DND-41 (cell line): ENCODE results near the gene PABPC1L.

Experiments
- EZH2 ChIP-seq: IDR thresholded peaks from 3 replicates; pipeline ENCODE4 v1.6.1; 2012; ENCODE audit warnings: borderline replicate concordance, low read depth, mild to moderate bottlenecking, moderate library complexity, low read length, inconsistent platforms; ENCODE audit not compliant: severe bottlenecking
- TF ChIP-seq, protein P1 (sequence below): IDR thresholded peaks from 2 replicates; pipeline ENCODE4 v1.5.1; 2012; ENCODE audit warnings: borderline replicate concordance, low read length, moderate library complexity, mild to moderate bottlenecking; ENCODE audit not compliant: poor library complexity, severe bottlenecking; ENCODE audit errors: extremely low read depth

DNA sequence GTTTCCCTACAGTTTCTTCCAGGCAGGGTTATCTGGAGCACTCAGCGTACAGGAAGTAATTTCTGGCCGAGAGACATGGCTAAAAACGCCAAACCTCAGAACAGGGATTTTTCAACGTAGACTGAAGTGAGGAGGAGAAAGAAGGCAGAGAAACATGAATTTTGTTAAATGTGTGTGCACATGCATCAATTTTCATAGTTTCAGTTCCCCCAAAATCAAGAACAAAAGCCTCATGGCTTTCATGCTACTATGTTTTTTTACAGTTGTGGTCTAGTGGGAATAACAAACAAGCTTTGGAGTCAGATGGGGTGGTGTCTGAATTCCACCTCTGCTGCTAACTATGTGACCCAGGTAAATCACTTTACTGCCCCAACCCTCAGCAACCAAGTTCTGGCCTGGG lies 45.4 kb downstream of the PABPC1L start:
- TF ChIP-seq, protein P1, sequence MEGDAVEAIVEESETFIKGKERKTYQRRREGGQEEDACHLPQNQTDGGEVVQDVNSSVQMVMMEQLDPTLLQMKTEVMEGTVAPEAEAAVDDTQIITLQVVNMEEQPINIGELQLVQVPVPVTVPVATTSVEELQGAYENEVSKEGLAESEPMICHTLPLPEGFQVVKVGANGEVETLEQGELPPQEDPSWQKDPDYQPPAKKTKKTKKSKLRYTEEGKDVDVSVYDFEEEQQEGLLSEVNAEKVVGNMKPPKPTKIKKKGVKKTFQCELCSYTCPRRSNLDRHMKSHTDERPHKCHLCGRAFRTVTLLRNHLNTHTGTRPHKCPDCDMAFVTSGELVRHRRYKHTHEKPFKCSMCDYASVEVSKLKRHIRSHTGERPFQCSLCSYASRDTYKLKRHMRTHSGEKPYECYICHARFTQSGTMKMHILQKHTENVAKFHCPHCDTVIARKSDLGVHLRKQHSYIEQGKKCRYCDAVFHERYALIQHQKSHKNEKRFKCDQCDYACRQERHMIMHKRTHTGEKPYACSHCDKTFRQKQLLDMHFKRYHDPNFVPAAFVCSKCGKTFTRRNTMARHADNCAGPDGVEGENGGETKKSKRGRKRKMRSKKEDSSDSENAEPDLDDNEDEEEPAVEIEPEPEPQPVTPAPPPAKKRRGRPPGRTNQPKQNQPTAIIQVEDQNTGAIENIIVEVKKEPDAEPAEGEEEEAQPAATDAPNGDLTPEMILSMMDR, result no peak
- TF ChIP-seq EZH2, result no peak
